Forelimb muscle (tissue), 1 donor: Measurements from ENCODE around the gene WDR7. TPM values are rescaled to one million over a fixed set of nuclear protein-coding genes. Genes with fewer than 3 reads are reported as not detected.

Experiments
- DNase-seq: peaks from one replicate; pipeline ENCODE4 v3.0.0-alpha.2; 2013; ENCODE audit warnings: low read depth
- polyA plus RNA-seq: library from polyadenylated mRNA; unstranded; fragments of 120-200 nt; gene quantifications from one replicate; pipeline ENCODE4 v1.2.1, GENCODE V29; 2013; ENCODE audit not compliant: insufficient read length

The WDR7 gene
- polyA plus RNA-seq, 1 donor = 8.9 TPM

DNA sequence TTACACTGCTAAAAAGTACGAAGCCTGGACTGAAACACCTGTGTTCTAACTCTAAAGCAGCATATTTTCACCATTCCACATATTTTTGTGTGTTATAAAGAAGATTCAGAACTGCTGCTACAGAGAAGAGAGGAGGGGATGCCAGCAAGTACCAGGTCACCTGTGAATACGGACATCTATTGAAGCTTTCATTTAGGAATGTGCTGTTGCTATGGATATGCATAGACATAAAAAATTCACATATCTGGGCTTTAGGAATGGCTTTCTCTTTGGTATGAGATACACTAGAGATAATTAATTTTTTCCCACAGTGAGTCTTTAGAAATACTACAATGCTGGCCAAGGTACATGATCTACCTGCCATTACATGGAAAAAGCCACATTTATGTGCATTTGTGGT, 238.5 kb downstream of the WDR7 start:
- no peak for DNase-seq

- DNase-seq = no peak
Measured at GRCh38 chr18:56890632-56891031, 239.5 kb downstream of the WDR7 start.

DNA sequence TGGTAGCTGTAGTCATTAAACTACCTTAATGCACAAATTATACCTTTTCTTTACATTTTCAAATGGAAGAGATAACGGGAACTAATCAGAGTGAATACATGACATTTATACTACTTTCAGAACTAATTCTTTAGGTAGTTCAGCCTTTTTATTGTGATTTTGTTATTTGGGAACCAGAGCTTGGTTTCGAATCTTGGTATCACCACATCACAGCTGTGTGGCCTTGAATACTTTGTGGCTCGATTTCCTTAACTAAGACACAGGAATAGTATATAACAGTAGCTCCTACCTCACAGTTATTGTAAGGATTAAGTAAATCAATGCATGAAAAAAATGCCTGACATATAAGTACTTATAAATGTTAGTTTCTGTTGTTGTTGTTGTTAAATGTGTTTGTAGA, 240.0 kb downstream of the WDR7 start:
- no peak for DNase-seq

DNA sequence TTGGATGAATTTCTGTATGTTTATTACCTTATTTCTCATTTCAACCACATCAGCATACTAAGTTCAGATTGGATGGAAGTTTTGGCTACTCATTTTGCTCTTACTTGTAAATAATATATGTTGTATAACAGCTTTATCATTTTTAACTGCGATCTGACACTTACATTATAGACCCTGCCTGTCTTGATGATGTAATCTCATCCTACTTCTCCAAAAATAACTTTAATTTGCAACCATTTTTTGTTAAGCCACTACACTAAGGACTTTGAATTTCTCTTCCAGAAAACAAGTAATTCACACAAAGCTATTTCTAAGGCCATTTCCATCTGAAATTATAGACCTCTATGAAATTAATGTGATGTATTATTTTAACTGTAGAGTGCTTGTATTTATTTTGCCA, 240.7 kb downstream of the WDR7 start:
- no peak for DNase-seq

GRCh38 chr18:56897122-56897521, 246.0 kb downstream of the WDR7 start:
- no peak for DNase-seq

DNA sequence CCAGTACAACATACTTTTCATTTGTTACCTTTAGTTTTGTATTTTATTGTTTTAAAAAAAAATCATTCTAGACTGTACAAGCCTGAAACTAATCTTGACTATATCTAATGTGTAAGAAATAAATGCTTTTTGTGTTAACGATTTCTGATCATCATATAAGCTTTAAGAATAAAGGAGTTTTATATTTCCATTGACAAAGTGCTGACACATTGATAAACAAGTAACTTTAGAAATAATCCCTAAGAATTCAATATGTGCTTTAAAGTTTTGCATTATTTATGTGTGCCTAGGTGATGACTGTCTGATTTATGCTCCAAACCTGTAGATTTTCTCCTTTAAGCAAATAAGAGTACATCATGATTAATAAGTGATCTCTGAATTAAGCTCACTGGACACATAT, 248.5 kb downstream of the WDR7 start:
- DNase-seq = no peak

DNA sequence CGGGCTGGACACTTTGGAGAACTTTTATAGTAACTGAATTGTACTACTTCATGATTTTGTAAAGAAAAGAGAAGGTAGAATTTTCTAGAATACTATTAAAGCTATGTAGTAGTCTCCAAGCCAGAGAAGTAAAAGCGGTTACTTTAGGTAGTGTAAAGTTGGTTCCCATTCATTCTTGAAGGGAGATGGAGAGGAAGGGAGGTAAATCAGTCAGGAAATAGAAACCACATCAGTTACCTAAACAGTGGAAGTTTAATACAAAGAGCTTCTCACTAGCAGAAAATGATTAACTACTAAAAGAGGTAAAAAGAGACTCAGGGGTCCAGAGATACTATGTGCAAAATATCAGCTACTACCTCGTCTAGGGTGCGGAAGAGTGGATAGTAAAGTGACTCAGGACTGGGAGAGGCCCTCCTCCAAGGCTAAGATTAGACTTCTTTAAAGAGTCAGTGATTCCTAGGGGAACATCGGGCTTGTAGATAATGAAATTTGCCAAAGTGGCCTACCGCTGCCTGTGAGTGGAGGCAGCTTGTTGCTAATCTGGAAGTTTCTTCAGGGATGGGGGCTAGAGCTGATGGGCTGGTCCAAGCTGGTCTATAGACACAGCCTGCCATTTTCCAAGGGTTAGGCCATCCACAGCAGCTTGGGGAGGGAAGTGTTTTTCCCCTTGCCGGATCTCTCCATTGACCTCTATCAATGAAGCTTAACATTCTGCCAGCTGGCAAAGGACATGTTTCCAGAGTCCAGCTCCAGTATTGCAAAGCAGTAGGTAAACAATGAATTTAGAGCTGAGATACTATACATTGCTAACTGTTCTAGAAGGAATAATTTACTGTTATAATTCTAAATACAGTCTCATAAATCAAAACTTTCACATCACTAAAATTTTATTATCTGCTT, 249.3 kb downstream of the WDR7 start:
- no peak for DNase-seq

DNA sequence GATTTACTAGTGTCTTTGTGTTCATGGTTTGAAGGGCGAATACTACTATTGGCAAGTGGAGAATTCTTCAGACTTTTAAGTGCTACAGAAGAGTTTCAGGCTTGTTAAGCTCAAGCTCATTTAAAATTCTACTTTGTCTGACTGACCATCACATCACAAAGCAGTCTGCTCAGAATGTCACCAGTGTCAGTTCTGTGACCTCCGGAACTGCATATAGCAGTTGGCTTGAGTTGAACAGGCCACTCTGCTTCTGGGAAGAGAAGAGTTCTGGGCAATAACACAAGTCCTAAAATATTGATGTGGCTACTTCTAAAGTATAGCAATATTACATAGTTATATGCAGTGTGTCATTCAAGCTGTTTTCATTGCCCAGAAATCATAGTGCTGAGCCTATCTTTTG, 250.8 kb downstream of the WDR7 start:
- DNase-seq = no peak

- no peak for DNase-seq
Measured at GRCh38 chr18:56902653-56903052, 251.5 kb downstream of the WDR7 start.

- DNase-seq = no peak
Measured at GRCh38 chr18:56903686-56904085, 252.5 kb downstream of the WDR7 start.

- DNase-seq = no peak
Measured at GRCh38 chr18:56907771-56908170, 256.6 kb downstream of the WDR7 start.

- no peak for DNase-seq
Measured at GRCh38 chr18:56910237-56910636, 259.1 kb downstream of the WDR7 start.

- DNase-seq = no peak
Measured at GRCh38 chr18:56910967-56911366, 259.8 kb downstream of the WDR7 start.

GRCh38 chr18:56913941-56914340, 262.8 kb downstream of the WDR7 start:
- no peak for DNase-seq

- DNase-seq = no peak
Measured at GRCh38 chr18:56919190-56919589, 268.0 kb downstream of the WDR7 start.

GRCh38 chr18:56921896-56922480, 270.8 kb downstream of the WDR7 start:
- DNase-seq = no peak

DNA sequence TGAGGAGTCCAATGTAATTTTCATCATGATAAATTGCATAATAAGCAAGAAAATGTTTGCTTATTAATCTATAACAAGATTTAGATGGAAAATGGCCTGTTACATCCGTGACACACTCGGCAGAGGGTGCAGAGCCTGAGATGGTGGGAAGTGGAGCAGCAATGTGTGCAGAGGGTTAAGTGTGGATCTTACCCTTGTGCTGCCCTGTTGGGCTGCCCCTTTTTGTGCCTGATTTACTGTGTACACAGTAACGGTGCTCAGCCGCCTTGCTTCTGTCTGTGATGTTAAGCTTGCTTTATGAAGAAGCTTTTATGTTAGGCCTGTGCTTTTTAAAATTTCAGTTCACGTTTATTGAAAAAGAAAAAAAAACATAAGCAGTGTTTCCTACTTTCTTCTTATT, 275.6 kb downstream of the WDR7 start:
- DNase-seq = no peak

- DNase-seq = no peak
Measured at GRCh38 chr18:56927786-56928185, 276.6 kb downstream of the WDR7 start.

- DNase-seq = no peak
Measured at GRCh38 chr18:56929886-56930285, 278.7 kb downstream of the WDR7 start.

- no peak for DNase-seq
Measured at GRCh38 chr18:56933472-56933871, 282.3 kb downstream of the WDR7 start.

DNA sequence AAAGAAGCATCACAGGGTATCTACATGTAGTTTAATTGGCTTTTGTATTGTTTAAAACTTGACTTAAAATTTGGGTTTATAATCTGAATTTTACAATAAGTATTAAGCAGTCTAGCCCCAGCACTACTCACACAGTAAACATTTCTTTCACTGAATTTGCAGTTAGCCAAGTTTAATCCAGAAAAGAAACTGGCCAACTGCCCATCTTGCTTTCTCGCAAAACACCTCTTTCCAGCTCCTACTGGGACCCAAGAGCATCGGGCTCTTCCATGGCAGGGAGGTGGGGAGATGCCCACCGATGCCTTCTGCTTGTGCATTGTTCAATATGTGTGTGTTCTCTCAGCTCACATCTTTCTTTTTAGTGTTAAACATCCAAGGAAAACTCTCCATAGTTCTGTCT, 283.0 kb downstream of the WDR7 start:
- DNase-seq = no peak

DNA sequence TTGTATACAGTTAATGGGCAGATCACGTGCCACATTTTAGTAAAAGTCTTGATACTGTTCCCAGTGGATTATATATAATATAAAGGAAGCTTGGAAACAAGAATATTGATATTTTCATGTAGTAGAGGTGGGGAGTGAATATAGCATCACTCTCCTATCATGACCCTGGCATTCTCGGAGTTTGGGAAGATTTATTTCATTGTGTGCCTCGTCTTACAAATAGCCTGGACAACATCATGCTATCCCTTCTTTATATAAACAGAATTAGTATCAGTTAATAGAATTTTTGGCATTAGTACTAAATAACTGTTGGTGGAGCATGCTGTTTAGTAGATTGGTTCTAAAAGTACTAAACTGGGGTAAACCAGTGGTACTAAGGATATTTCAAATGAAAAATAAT, 283.7 kb downstream of the WDR7 start:
- no peak for DNase-seq

DNA sequence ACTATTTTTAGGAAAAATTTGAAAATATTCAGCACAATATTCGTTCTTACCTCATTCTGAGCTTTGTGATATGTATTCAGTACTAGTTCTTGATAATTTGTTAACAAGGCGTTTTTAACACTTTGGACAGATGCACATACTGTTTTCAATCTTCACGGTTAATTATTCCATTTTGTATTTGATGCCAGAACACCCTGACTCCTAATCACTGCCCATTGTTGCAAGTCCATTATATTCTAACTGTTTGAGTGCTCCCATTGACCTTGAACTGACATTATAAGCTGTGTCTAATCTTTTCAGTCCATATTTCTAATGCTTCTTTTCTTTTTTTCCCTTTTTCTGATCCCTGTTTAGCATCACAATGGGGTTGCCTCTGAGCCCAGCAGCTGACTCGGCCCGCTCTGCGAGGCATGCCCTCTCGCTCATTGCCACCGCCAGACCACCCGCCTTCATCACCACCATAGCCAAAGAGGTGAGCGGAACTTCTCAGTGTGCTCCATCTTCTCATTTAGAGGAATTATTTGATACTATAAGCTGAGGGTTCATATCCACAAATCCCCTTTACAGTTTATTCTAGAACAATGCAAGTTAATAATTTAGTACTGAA, 284.4 kb downstream of the WDR7 start:
- DNase-seq = no peak
